HG03196 (cell line): ENCODE data around the gene OR52I2.

Source experiments
- ATAC-seq: cut with Tn5 transposase; IDR thresholded peaks from one replicate; pipeline ENCODE4 v1.9.1; 2021; ENCODE audit not compliant: unreplicated experiment

The OR52I2 gene

GRCh38 chr11:4607781-4608666 lies 26.5 kb downstream of the OR52I2 start, which contains the start of gene TRIM68:
TRIM68 (minus strand) TSS chr11:4608231; CDS start chr11:4605504, 2,727 bp downstream.
- ATAC-seq: peak; percentile 99

GRCh38 chr11:4610258-4610935 lies 28.9 kb downstream of the OR52I2 start:
- no peak for ATAC-seq

GRCh38 chr11:4611986-4612385 lies 30.4 kb downstream of the OR52I2 start:
- ATAC-seq: no peak

- no peak for ATAC-seq
These were observed 34.4 kb downstream of the OR52I2 start for GRCh38 chr11:4615856-4616444.

DNA sequence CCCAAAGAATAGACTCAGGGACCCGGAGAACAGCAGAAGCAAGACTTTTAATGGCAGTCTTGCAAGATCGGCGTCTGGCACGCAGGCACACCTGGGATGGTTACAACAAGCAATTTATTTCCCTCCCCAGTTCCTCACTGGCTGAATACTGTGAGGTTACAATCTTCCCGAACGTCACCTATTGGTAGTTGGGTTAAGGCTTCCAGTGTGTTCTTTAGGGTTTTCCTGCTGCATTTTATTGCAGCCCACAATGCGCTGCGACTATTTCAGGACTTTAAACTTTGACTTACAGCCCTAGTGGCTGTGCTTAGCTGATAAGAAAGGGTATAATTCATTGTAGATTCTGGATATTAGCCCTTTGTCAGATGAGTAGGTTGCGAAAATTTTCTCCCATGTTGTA lies 38.0 kb downstream of the OR52I2 start:
- ATAC-seq: no peak

GRCh38 chr11:4626207-4627099 lies 44.9 kb downstream of the OR52I2 start:
- ATAC-seq: no peak

DNA sequence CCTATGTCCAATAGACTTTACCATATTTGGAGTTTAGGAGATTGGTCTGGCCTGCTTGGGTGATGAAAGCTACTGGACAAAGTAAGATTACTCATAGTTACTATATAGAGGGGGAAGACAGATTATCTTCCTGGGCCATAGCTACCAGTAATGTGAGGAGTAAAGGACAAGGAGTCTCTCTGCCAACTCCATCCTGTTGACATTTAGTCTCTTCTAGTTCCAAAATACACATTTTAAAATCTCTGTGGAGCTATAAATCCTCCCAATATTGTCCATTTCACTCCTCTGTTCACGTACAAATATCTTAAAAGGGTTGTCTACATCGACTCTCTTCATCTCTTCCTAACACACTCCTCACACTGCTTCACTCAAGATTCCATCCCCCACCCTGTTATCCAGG lies 54.6 kb downstream of the OR52I2 start:
- no peak for ATAC-seq

- ATAC-seq: peak; percentile 82
These were observed 55.6 kb downstream of the OR52I2 start, which contains the start of gene OR51D1 for GRCh38 chr11:4636962-4637661. OR51D1 (plus strand) TSS chr11:4637477; CDS start chr11:4639791, 2,314 bp downstream.

- no peak for ATAC-seq
These were observed 56.1 kb downstream of the OR52I2 start for GRCh38 chr11:4637662-4638047.

GRCh38 chr11:4639931-4640330 lies 58.4 kb downstream of the OR52I2 start:
- ATAC-seq: no peak

DNA sequence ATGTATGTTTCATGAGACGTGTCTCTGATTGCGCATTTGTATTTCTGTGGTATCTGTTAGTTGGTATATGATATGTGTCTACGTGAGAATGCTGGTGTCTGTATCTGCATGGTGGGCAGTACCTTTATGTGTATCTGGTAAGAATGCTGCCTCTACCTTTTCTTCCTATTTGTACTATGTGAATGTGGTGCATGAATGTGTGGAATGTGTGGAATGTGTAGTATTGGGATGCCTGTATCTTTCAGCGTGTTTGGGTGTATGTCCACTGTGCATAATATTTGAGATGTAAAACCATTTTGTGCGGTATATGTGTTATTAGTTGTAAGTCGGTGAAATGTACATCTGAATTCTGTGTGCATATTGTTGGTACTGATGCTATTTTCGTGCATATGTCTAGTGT lies 60.0 kb downstream of the OR52I2 start:
- no peak for ATAC-seq

DNA sequence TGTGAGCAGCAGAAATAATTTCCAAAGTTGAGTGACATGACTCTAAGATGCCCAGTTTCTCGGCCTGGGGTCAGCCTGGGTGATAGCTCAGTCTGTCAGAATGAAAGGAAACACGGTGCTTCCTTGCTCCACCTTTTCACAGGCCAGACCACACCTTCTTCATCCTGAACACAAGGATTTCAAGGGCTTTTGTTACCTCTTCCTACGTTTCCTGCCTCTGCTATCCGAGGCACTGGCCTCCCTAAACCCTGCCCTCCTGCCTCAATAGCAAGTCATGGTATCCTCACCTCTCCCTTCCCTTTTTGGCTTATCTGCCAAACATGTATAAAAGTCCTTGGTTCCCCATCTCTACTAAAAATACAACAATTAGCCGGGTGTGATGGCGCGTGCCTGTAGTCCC lies 60.5 kb downstream of the OR52I2 start:
- no peak for ATAC-seq
